Measurements from ENCODE around the gene TMEM88. TPM values are rescaled to one million over a fixed set of nuclear protein-coding genes. Genes with fewer than 3 reads are reported as not detected.

TMEM88 gene
- polyA plus RNA-seq, 1 donor from 2014 or later = 4.2 TPM

GRCh38 chr17:7882629-7883028 lies 27.8 kb downstream of the TMEM88 start:
- no peak for TF ChIP-seq RAD21 (conservative IDR thresholded peaks at IDR 0.05)
- no peak for TF ChIP-seq SMC3 (conservative IDR thresholded peaks at IDR 0.05; ENCODE audit: poor library complexity)
- TF ChIP-seq, protein P1, sequence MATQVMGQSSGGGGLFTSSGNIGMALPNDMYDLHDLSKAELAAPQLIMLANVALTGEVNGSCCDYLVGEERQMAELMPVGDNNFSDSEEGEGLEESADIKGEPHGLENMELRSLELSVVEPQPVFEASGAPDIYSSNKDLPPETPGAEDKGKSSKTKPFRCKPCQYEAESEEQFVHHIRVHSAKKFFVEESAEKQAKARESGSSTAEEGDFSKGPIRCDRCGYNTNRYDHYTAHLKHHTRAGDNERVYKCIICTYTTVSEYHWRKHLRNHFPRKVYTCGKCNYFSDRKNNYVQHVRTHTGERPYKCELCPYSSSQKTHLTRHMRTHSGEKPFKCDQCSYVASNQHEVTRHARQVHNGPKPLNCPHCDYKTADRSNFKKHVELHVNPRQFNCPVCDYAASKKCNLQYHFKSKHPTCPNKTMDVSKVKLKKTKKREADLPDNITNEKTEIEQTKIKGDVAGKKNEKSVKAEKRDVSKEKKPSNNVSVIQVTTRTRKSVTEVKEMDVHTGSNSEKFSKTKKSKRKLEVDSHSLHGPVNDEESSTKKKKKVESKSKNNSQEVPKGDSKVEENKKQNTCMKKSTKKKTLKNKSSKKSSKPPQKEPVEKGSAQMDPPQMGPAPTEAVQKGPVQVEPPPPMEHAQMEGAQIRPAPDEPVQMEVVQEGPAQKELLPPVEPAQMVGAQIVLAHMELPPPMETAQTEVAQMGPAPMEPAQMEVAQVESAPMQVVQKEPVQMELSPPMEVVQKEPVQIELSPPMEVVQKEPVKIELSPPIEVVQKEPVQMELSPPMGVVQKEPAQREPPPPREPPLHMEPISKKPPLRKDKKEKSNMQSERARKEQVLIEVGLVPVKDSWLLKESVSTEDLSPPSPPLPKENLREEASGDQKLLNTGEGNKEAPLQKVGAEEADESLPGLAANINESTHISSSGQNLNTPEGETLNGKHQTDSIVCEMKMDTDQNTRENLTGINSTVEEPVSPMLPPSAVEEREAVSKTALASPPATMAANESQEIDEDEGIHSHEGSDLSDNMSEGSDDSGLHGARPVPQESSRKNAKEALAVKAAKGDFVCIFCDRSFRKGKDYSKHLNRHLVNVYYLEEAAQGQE (IDR thresholded peaks at IDR 0.05; ENCODE audit: borderline replicate concordance) = no peak
- no peak for TF ChIP-seq TAF1 (IDR thresholded peaks at IDR 0.05; ENCODE audit: low read depth)
- TF ChIP-seq, protein P2, sequence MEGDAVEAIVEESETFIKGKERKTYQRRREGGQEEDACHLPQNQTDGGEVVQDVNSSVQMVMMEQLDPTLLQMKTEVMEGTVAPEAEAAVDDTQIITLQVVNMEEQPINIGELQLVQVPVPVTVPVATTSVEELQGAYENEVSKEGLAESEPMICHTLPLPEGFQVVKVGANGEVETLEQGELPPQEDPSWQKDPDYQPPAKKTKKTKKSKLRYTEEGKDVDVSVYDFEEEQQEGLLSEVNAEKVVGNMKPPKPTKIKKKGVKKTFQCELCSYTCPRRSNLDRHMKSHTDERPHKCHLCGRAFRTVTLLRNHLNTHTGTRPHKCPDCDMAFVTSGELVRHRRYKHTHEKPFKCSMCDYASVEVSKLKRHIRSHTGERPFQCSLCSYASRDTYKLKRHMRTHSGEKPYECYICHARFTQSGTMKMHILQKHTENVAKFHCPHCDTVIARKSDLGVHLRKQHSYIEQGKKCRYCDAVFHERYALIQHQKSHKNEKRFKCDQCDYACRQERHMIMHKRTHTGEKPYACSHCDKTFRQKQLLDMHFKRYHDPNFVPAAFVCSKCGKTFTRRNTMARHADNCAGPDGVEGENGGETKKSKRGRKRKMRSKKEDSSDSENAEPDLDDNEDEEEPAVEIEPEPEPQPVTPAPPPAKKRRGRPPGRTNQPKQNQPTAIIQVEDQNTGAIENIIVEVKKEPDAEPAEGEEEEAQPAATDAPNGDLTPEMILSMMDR (IDR thresholded peaks at IDR 0.05; ENCODE audit: poor library complexity, severe bottlenecking) = no peak
- TF ChIP-seq EZH2 (IDR thresholded peaks at IDR 0.05; ENCODE audit: borderline replicate concordance, insufficient read depth, low read length, poor library complexity, severe bottlenecking) = no peak
- no peak for TF ChIP-seq POLR2AphosphoS5 (IDR thresholded peaks at IDR 0.05)
- TF ChIP-seq EP300 (conservative IDR thresholded peaks at IDR 0.05; ENCODE audit: poor library complexity, severe bottlenecking) = no peak
- no peak for TF ChIP-seq MXI1 (conservative IDR thresholded peaks at IDR 0.05; ENCODE audit: poor library complexity, severe bottlenecking)
- peak overlapping the region; percentile 58 for H3K4me3 ChIP-seq (ENCODE audit: low read length)

GRCh38 chr17:7883781-7884386 lies 29.0 kb downstream of the TMEM88 start:
- Histone ChIP-seq H3K79me2 (replicated peaks; ENCODE audit: insufficient read depth, low read length) (peaks cover 39% of the 10 kb centered on the region), H3F3A (ENCODE audit: insufficient read depth, low read length, poor library complexity, severe bottlenecking) (peaks cover 12% of the 10 kb centered on the region), H3K9ac (ENCODE audit: low read length) (peak overlapping the region; percentile 100), H3K27ac (ENCODE audit: low read length) (peak overlapping the region; percentile 97), H2AFZ (ENCODE audit: low read depth, low read length) (no peak overlapping the region), H3K4me2 (ENCODE audit: low read length) (peak overlapping the region; percentile 73), H3K9me2 (ENCODE audit: insufficient read depth, low read length) (no peaks in the 10 kb centered on the region), H3K4me3 (ENCODE audit: low read length) (peak overlapping the region; percentile 58), H3K27me3 (ENCODE audit: insufficient read depth, low read depth, low read length) (no peaks in the 10 kb centered on the region), H3K36me3 (ENCODE audit: insufficient read depth, low read length) (no peaks in the 10 kb centered on the region), H4K20me1 (ENCODE audit: insufficient read depth) (no peaks in the 10 kb centered on the region), H3K9me3 (ENCODE audit: low read length) (no peaks in the 10 kb centered on the region)
- TF ChIP-seq EZH2 (IDR thresholded peaks at IDR 0.05; ENCODE audit: borderline replicate concordance, insufficient read depth, low read length, poor library complexity, severe bottlenecking) (no peak), EP300 (conservative IDR thresholded peaks at IDR 0.05; ENCODE audit: poor library complexity, severe bottlenecking) (no peak), SMC3 (conservative IDR thresholded peaks at IDR 0.05; ENCODE audit: poor library complexity) (no peak), POLR2AphosphoS5 (IDR thresholded peaks at IDR 0.05) (no peak), TAF1 (IDR thresholded peaks at IDR 0.05; ENCODE audit: low read depth) (peak; percentile 30)
- TF ChIP-seq, protein P1 (IDR thresholded peaks at IDR 0.05; ENCODE audit: borderline replicate concordance) = peak; percentile 34

More at GRCh38 chr17:7882629-7883028, 27.8 kb downstream of the TMEM88 start:
- H3K27ac ChIP-seq (ENCODE audit: low read length) = peak overlapping the region; percentile 97
- H3F3A ChIP-seq (ENCODE audit: insufficient read depth, low read length, poor library complexity, severe bottlenecking) = peaks cover 5% of the 10 kb centered on the region
- no peaks in the 10 kb centered on the region for H3K9me2 ChIP-seq (ENCODE audit: insufficient read depth, low read length)
- H3K4me2 ChIP-seq (ENCODE audit: low read length) = peak overlapping the region; percentile 41
- H2AFZ ChIP-seq (ENCODE audit: low read depth, low read length) = no peak overlapping the region
- H3K36me3 ChIP-seq (ENCODE audit: insufficient read depth, low read length) = no peaks in the 10 kb centered on the region
- no peaks in the 10 kb centered on the region for H3K27me3 ChIP-seq (ENCODE audit: insufficient read depth, low read depth, low read length)
- no peaks in the 10 kb centered on the region for H3K9me3 ChIP-seq (ENCODE audit: low read length)
- H4K20me1 ChIP-seq (ENCODE audit: insufficient read depth) = no peaks in the 10 kb centered on the region
- peaks cover 31% of the 10 kb centered on the region for H3K79me2 ChIP-seq (replicated peaks; ENCODE audit: insufficient read depth, low read length)
- peak overlapping the region; percentile 100 for H3K9ac ChIP-seq (ENCODE audit: low read length)

Data from neural cell (in vitro differentiated cells).